Fibroblast of lung (primary cell): ENCODE measurements around the gene HECTD2. TPM values are rescaled to one million over a fixed set of nuclear protein-coding genes. Genes with fewer than 3 reads are reported as not detected.

Experiments used
- DNase-seq, 2 donors: peaks; one replicate each; pipeline versions ENCODE4 v3.0.0 to v3.0.0-alpha.2; 2010; ENCODE audit warnings: low read depth in 2 of 2
- H2AFZ ChIP-seq: 2 replicates; pipeline ENCODE4 v1.5.1; 2012; ENCODE audit warnings: low read length, control low read depth, inconsistent platforms
- H3K27ac ChIP-seq: 2 replicates; pipeline ENCODE4 v1.5.1; 2011; ENCODE audit warnings: low read length, control low read depth; ENCODE audit not compliant: insufficient read depth
- H3K27me3 ChIP-seq: 2 replicates; pipeline ENCODE4 v1.5.1; 2011; ENCODE audit warnings: mild to moderate bottlenecking, low read length; ENCODE audit not compliant: control insufficient read depth, insufficient read depth
- H3K36me3 ChIP-seq: 2 replicates; pipeline ENCODE4 v1.5.1; 2011; ENCODE audit warnings: low read length; ENCODE audit not compliant: control insufficient read depth, insufficient read depth
- H3K4me1 ChIP-seq: 2 replicates; pipeline ENCODE4 v1.5.1; 2011; ENCODE audit warnings: low read length; ENCODE audit not compliant: control insufficient read depth, insufficient read depth; ENCODE audit errors: extremely low read depth
- H3K4me2 ChIP-seq: 2 replicates; pipeline ENCODE4 v1.5.1; 2011; ENCODE audit warnings: low read length, control low read depth; ENCODE audit not compliant: insufficient read depth; ENCODE audit errors: extremely low read depth
- H3K4me3 ChIP-seq, 4 experiments: fragments of 200-600 bp in 1 of 4; sonication (generic) in 1 of 4; replicated peaks in 1 of 4; 2 replicates each; pipeline ENCODE4 v1.5.1; 2011 to 2016; ENCODE audit warnings: low read length in 4 of 4, low read depth in 3 of 4, mild to moderate bottlenecking in 3 of 4, control low read depth in 2 of 4, inconsistent platforms in 1 of 4, mixed read lengths in 1 of 4; ENCODE audit not compliant: insufficient read depth in 1 of 4; ENCODE audit errors: control extremely low read depth in 1 of 4
- H3K79me2 ChIP-seq: 2 replicates; pipeline ENCODE4 v1.5.1; 2012; ENCODE audit warnings: mild to moderate bottlenecking, low read length, inconsistent platforms; ENCODE audit not compliant: control insufficient read depth, insufficient read depth
- H3K9ac ChIP-seq: 2 replicates; pipeline ENCODE4 v1.5.1; 2011; ENCODE audit warnings: mild to moderate bottlenecking, low read length, control low read depth; ENCODE audit not compliant: insufficient read depth
- H3K9me3 ChIP-seq: 2 replicates; pipeline ENCODE4 v1.5.1; 2012; ENCODE audit warnings: low read depth, low read length; ENCODE audit not compliant: control insufficient read depth, insufficient read depth
- H4K20me1 ChIP-seq: 2 replicates; pipeline ENCODE4 v1.5.1; 2011; ENCODE audit warnings: low read length; ENCODE audit not compliant: control insufficient read depth, insufficient read depth; ENCODE audit errors: extremely low read depth
- EZH2 ChIP-seq: IDR thresholded peaks from 2 replicates; pipeline ENCODE4 v1.5.1; 2012; ENCODE audit warnings: low read length, control low read depth, mild to moderate bottlenecking; ENCODE audit errors: missing control alignments
- polyA plus RNA-seq, 2 donors: library from polyadenylated mRNA; depleted of rRNA in 1 of 2; stranded (reverse) in 1 of 2; unstranded in 1 of 2; fragments of >200 nt; gene quantifications; 2 replicates each; pipeline ENCODE4 v1.2.1, GENCODE V29; 2011 to 2012; ENCODE audit warnings: missing spikeins in 1 of 2
- total RNA-seq: library from RNA; depleted of rRNA; stranded (reverse); fragments of >200 nt; gene quantifications from 2 replicates; pipeline ENCODE4 v1.2.1, GENCODE V29; 2014
- TF ChIP-seq, protein P1 (sequence below), 2 donors: IDR thresholded peaks in 1 of 2; conservative IDR thresholded peaks in 1 of 2; 1 replicate in 1 of 2; 2 replicates in 1 of 2; pipeline ENCODE4 v1.5.1; 2011 to 2012; ENCODE audit warnings: low read length in 2 of 2, control low read depth in 1 of 2, inconsistent platforms in 1 of 2, low read depth in 1 of 2, mild to moderate bottlenecking in 1 of 2

The HECTD2 gene
- total and polyA plus RNA-seq, 2 donors (not counting 1 experiment from before 2014, with no cell fraction given) = 7.6 to 8.3 TPM

GRCh38 chr10:91411621-91412020 lies 1.5 kb downstream of the HECTD2 start:
- peaks cover 6% of the 10 kb centered on the region for H3K4me1 ChIP-seq
- H3K9me3 ChIP-seq = no peaks in the 10 kb centered on the region
- no peaks in the 10 kb centered on the region for H3K27me3 ChIP-seq
- no peaks in the 10 kb centered on the region for H3K36me3 ChIP-seq
- DNase-seq = no peak
- H3K27ac ChIP-seq = no peak overlapping the region
- H2AFZ ChIP-seq = no peak overlapping the region
- no peak for TF ChIP-seq EZH2
- TF ChIP-seq, protein P1, sequence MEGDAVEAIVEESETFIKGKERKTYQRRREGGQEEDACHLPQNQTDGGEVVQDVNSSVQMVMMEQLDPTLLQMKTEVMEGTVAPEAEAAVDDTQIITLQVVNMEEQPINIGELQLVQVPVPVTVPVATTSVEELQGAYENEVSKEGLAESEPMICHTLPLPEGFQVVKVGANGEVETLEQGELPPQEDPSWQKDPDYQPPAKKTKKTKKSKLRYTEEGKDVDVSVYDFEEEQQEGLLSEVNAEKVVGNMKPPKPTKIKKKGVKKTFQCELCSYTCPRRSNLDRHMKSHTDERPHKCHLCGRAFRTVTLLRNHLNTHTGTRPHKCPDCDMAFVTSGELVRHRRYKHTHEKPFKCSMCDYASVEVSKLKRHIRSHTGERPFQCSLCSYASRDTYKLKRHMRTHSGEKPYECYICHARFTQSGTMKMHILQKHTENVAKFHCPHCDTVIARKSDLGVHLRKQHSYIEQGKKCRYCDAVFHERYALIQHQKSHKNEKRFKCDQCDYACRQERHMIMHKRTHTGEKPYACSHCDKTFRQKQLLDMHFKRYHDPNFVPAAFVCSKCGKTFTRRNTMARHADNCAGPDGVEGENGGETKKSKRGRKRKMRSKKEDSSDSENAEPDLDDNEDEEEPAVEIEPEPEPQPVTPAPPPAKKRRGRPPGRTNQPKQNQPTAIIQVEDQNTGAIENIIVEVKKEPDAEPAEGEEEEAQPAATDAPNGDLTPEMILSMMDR (conservative IDR thresholded peaks at IDR 0.05 in 1 of 2, IDR thresholded peaks at IDR 0.05 in 1 of 2; ENCODE audit: low read depth in 1 of 2, low read length in 2 of 2) = no peak
- H3K4me3 ChIP-seq = peak overlapping the region; percentile 1 to 89 (median 84)
- H3K79me2 ChIP-seq = peaks cover 21% of the 10 kb centered on the region
- H4K20me1 ChIP-seq = no peaks in the 10 kb centered on the region
- H3K4me2 ChIP-seq = peak overlapping the region; percentile 86
- H3K9ac ChIP-seq = no peak overlapping the region

GRCh38 chr10:91412354-91413087 lies 2.4 kb downstream of the HECTD2 start:
- TF ChIP-seq EZH2 = no peak
- TF ChIP-seq, protein P1 (conservative IDR thresholded peaks at IDR 0.05 in 1 of 2, IDR thresholded peaks at IDR 0.05 in 1 of 2; ENCODE audit: low read depth in 1 of 2, low read length in 2 of 2) = no peak
- Histone ChIP-seq H3K36me3 (no peaks in the 10 kb centered on the region), H3K4me3 (peak overlapping the region in 2 of 4 experiments; percentile 83 to 86), H3K4me2 (peak overlapping the region; percentile 86), H3K27me3 (no peaks in the 10 kb centered on the region), H3K4me1 (peaks cover 6% of the 10 kb centered on the region), H2AFZ (no peak overlapping the region), H3K79me2 (peaks cover 21% of the 10 kb centered on the region), H3K9ac (no peak overlapping the region), H3K27ac (no peak overlapping the region), H3K9me3 (no peaks in the 10 kb centered on the region), H4K20me1 (no peaks in the 10 kb centered on the region)
- peak; percentile 15 to 22 for DNase-seq

DNA sequence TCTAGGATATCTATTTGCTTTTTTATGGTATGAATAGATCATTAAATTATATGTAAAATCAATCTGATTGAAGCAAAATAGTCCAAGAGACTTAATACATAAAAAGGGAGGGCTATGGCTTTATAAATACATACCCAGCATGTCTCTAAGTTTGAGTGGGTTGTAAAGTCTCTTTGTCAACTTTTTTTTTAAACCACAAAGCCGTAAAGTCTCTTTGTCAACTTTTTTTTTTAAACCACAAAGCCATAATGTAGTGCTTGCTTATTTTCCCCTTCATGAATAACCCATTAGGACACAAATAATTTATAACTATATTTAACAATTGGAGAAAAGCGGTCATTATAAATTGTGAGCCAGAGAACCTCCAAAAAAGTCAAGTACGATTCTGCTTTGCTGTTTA lies 5.7 kb downstream of the HECTD2 start:
- H3K4me2 ChIP-seq = no peak overlapping the region
- H2AFZ ChIP-seq = no peak overlapping the region
- peaks cover 8% of the 10 kb centered on the region for H3K4me1 ChIP-seq
- H3K4me3 ChIP-seq = no peak overlapping the region
- DNase-seq = peak in 1 of 2 donors; percentile 73
- peaks cover 18% of the 10 kb centered on the region for H3K79me2 ChIP-seq
- TF ChIP-seq EZH2 = no peak
- TF ChIP-seq, protein P1 (conservative IDR thresholded peaks at IDR 0.05 in 1 of 2, IDR thresholded peaks at IDR 0.05 in 1 of 2; ENCODE audit: low read depth in 1 of 2, low read length in 2 of 2) = no peak
- H3K9ac ChIP-seq = no peak overlapping the region
- no peaks in the 10 kb centered on the region for H3K27me3 ChIP-seq
- H3K9me3 ChIP-seq = no peaks in the 10 kb centered on the region
- H4K20me1 ChIP-seq = no peaks in the 10 kb centered on the region
- H3K27ac ChIP-seq = no peak overlapping the region
- H3K36me3 ChIP-seq = no peaks in the 10 kb centered on the region
